Inferior parietal cortex (tissue), 1 donor: ENCODE measurements around the gene CFAP119.

Experiments
- DNase-seq: peaks from one replicate; pipeline ENCODE4 v3.0.0-alpha.2; 2016; ENCODE audit errors: extremely low spot score

The CFAP119 gene

GRCh38 chr16:30782486-30783279 lies 20.8 kb upstream of the CFAP119 start:
- DNase-seq: no peak

- DNase-seq: no peak
Measured at GRCh38 chr16:30780549-30780948, 18.7 kb upstream of the CFAP119 start.

- no peak for DNase-seq
Measured at GRCh38 chr16:30780021-30780420, 18.2 kb upstream of the CFAP119 start.

GRCh38 chr16:30779596-30779995 lies 17.7 kb upstream of the CFAP119 start:
- DNase-seq: no peak

- no peak for DNase-seq
Measured at GRCh38 chr16:30778549-30779244, 16.8 kb upstream of the CFAP119 start.

- no peak for DNase-seq
Measured at GRCh38 chr16:30777591-30778297, 15.9 kb upstream of the CFAP119 start.

- DNase-seq: peak; percentile 82
Measured at GRCh38 chr16:30775392-30776188, 13.7 kb upstream of the CFAP119 start.

GRCh38 chr16:30775131-30775391 lies 13.2 kb upstream of the CFAP119 start:
- no peak for DNase-seq

GRCh38 chr16:30774367-30775130 lies 12.7 kb upstream of the CFAP119 start:
- DNase-seq: no peak

GRCh38 chr16:30773826-30774225 lies 12.0 kb upstream of the CFAP119 start:
- no peak for DNase-seq

GRCh38 chr16:30771726-30772125 lies 9.9 kb upstream of the CFAP119 start:
- DNase-seq: no peak

- no peak for DNase-seq
Measured at GRCh38 chr16:30769379-30770089, 7.7 kb upstream of the CFAP119 start.

- no peak for DNase-seq
Measured at GRCh38 chr16:30768583-30769181, 6.8 kb upstream of the CFAP119 start.

- DNase-seq: no peak
Measured at GRCh38 chr16:30767767-30768465, 6.1 kb upstream of the CFAP119 start.

GRCh38 chr16:30766933-30767284 lies 5.0 kb upstream of the CFAP119 start:
- no peak for DNase-seq

GRCh38 chr16:30766206-30766932 lies 4.5 kb upstream of the CFAP119 start:
- no peak for DNase-seq

- DNase-seq: no peak
Measured at GRCh38 chr16:30764816-30765465, 3.1 kb upstream of the CFAP119 start.

- DNase-seq: no peak
Measured at GRCh38 chr16:30764086-30764485, 2.2 kb upstream of the CFAP119 start.
